ENCODE data around the gene CDH8.

The CDH8 gene

GRCh38 chr16:61616088-61616487 lies 420.1 kb downstream of the CDH8 start:
- no peak for DNase-seq (ENCODE audit: low spot score)

GRCh38 chr16:61611847-61612491 lies 424.3 kb downstream of the CDH8 start:
- DNase-seq (ENCODE audit: low spot score), result no peak

DNA sequence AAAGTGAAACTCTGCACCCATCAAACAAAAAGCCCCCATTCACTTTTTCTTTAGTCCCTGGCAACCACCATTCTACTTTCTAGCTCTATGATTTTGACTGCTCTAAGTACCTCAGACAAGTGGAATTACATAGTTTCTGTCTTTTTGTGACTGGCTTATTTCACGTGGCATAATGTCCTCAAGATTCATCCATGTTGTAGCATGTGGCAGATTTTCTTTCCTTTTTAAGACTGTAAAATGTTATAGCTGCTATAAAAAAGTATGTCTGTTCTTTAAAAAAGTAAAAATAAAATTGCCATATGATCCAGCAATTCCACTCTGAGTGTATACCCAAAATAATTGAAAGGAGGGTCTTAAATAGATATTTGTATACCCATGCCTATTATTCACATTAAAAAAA lies 429.7 kb downstream of the CDH8 start:
- DNase-seq (ENCODE audit: low spot score), result no peak
